ENCODE measurements around the gene NUTM1. TPM values are rescaled to one million over a fixed set of nuclear protein-coding genes. Genes with fewer than 3 reads are reported as not detected.

NUTM1 gene
- total and polyA plus RNA-seq, 2 of the 13 experiments (the other 11 are each of a cell fraction or from before 2014, with no cell fraction given): not detected

- TF ChIP-seq, protein P1, sequence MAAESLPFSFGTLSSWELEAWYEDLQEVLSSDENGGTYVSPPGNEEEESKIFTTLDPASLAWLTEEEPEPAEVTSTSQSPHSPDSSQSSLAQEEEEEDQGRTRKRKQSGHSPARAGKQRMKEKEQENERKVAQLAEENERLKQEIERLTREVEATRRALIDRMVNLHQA (CRISPR knock-in tag; IDR thresholded peaks at IDR 0.05): no peak
- TF ChIP-seq U2AF2 (IDR thresholded peaks at IDR 0.05; ENCODE audit: low read depth, low read length) (no peak), SYNCRIP (IDR thresholded peaks at IDR 0.05; ENCODE audit: insufficient read depth, low read depth, low read length) (no peak), KMT2A (CRISPR knock-in tag; IDR thresholded peaks at IDR 0.05) (no peak), EED (CRISPR knock-in tag; IDR thresholded peaks at IDR 0.05) (no peak), ZNF484 (CRISPR knock-in tag; IDR thresholded peaks at IDR 0.05; ENCODE audit: borderline replicate concordance, low read depth) (no peak), FIP1L1 (IDR thresholded peaks at IDR 0.05; ENCODE audit: borderline replicate concordance, insufficient read depth, low read depth, low read length) (no peak), ATF1 (CRISPR knock-in tag; IDR thresholded peaks at IDR 0.05) (no peak), ZNF260 (CRISPR knock-in tag; IDR thresholded peaks at IDR 0.05; ENCODE audit: borderline replicate concordance, low read depth) (no peak), ZNF558 (CRISPR knock-in tag; IDR thresholded peaks at IDR 0.05; ENCODE audit: borderline replicate concordance) (no peak), FOXP4 (CRISPR knock-in tag; IDR thresholded peaks at IDR 0.05) (0 out of 2 replicates have a peak, but pooled peaks have one; percentile 3), YEATS4 (CRISPR knock-in tag; IDR thresholded peaks at IDR 0.05; ENCODE audit: borderline replicate concordance) (no peak), ZNF264 (CRISPR knock-in tag; IDR thresholded peaks at IDR 0.05) (no peak), USF2 (IDR thresholded peaks at IDR 0.05; ENCODE audit: low read depth, low read length) (no peak), USF2 (CRISPR knock-in tag; IDR thresholded peaks at IDR 0.05; ENCODE audit: borderline replicate concordance) (no peak), ZNF562 (CRISPR knock-in tag; IDR thresholded peaks at IDR 0.05; ENCODE audit: borderline replicate concordance) (no peak)
- TF ChIP-seq, protein P2, sequence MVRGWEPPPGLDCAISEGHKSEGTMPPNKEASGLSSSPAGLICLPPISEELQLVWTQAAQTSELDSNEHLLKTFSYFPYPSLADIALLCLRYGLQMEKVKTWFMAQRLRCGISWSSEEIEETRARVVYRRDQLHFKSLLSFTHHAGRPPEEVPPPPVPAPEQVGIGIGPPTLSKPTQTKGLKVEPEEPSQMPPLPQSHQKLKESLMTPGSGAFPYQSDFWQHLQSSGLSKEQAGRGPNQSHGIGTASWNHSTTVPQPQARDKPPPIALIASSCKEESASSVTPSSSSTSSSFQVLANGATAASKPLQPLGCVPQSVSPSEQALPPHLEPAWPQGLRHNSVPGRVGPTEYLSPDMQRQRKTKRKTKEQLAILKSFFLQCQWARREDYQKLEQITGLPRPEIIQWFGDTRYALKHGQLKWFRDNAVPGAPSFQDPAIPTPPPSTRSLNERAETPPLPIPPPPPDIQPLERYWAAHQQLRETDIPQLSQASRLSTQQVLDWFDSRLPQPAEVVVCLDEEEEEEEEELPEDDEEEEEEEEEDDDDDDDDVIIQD (CRISPR knock-in tag; IDR thresholded peaks at IDR 0.05; ENCODE audit: low read depth): no peak
- TF ChIP-seq, protein P3, sequence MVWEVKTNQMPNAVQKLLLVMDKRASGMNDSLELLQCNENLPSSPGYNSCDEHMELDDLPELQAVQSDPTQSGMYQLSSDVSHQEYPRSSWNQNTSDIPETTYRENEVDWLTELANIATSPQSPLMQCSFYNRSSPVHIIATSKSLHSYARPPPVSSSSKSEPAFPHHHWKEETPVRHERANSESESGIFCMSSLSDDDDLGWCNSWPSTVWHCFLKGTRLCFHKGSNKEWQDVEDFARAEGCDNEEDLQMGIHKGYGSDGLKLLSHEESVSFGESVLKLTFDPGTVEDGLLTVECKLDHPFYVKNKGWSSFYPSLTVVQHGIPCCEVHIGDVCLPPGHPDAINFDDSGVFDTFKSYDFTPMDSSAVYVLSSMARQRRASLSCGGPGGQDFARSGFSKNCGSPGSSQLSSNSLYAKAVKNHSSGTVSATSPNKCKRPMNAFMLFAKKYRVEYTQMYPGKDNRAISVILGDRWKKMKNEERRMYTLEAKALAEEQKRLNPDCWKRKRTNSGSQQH (CRISPR knock-in tag; IDR thresholded peaks at IDR 0.05; ENCODE audit: low read depth): no peak
- TF ChIP-seq, protein P4, sequence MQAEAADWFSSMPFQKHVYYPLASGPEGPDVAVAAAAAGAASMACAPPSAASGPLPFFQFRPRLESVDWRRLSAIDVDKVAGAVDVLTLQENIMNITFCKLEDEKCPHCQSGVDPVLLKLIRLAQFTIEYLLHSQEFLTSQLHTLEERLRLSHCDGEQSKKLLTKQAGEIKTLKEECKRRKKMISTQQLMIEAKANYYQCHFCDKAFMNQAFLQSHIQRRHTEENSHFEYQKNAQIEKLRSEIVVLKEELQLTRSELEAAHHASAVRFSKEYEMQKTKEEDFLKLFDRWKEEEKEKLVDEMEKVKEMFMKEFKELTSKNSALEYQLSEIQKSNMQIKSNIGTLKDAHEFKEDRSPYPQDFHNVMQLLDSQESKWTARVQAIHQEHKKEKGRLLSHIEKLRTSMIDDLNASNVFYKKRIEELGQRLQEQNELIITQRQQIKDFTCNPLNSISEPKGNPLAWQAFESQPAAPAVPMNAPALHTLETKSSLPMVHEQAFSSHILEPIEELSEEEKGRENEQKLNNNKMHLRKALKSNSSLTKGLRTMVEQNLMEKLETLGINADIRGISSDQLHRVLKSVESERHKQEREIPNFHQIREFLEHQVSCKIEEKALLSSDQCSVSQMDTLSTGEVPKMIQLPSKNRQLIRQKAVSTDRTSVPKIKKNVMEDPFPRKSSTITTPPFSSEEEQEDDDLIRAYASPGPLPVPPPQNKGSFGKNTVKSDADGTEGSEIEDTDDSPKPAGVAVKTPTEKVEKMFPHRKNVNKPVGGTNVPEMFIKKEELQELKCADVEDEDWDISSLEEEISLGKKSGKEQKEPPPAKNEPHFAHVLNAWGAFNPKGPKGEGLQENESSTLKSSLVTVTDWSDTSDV (CRISPR knock-in tag; IDR thresholded peaks at IDR 0.05): no peak
These were observed 23.4 kb downstream of the NUTM1 start (continued) for GRCh38 chr15:34366271-34367065.
